Glutamatergic neuron (in vitro differentiated cells): ENCODE measurements around the gene AR. TPM values are rescaled to one million over a fixed set of nuclear protein-coding genes. Genes with fewer than 3 reads are reported as not detected.

Experiments used
- DNase-seq: peaks from one replicate; pipeline ENCODE4 v3.0.0; 2022
- H3K27ac Mint-ChIP-seq: one replicate; pipeline ENCODE4 v1.8.0; 2020; ENCODE audit warnings: mild to moderate bottlenecking, mixed read lengths, inconsistent platforms; ENCODE audit not compliant: unreplicated experiment
- H3K27me3 Mint-ChIP-seq: one replicate; pipeline ENCODE4 v1.8.0; 2020; ENCODE audit warnings: mild to moderate bottlenecking, moderate library complexity, mixed read lengths, inconsistent platforms; ENCODE audit not compliant: unreplicated experiment
- H3K36me3 Mint-ChIP-seq: one replicate; pipeline ENCODE4 v1.8.0; 2020; ENCODE audit warnings: mild to moderate bottlenecking, mixed read lengths, inconsistent platforms; ENCODE audit not compliant: unreplicated experiment
- H3K4me1 Mint-ChIP-seq: one replicate; pipeline ENCODE4 v1.8.0; 2020; ENCODE audit warnings: mild to moderate bottlenecking, low read depth, mixed read lengths, inconsistent platforms; ENCODE audit not compliant: unreplicated experiment
- H3K4me3 Mint-ChIP-seq: one replicate; pipeline ENCODE4 v1.8.0; 2020; ENCODE audit warnings: mild to moderate bottlenecking, mixed read lengths, inconsistent platforms; ENCODE audit not compliant: unreplicated experiment
- H3K9me3 Mint-ChIP-seq: one replicate; pipeline ENCODE4 v1.8.0; 2020; ENCODE audit warnings: mild to moderate bottlenecking, moderate library complexity, mixed read lengths, inconsistent platforms; ENCODE audit not compliant: unreplicated experiment
- total RNA-seq: library from RNA; stranded (reverse); fragmentation: NEBNext Ultra II Directional; extraction: Animal tissue kit (Norgen Biotek cat#: 25700); gene quantifications from one replicate; pipeline ENCODE4 v1.2.1, GENCODE V29; 2021; ENCODE audit not compliant: unreplicated experiment
- TF ChIP-seq, protein P1 (sequence below): fragments of 200-600 bp; sonication (generic); IDR thresholded peaks from one replicate; pipeline ENCODE4 v1.5.0; 2021; ENCODE audit not compliant: partially characterized antibody, unreplicated experiment

Gene AR
- total RNA-seq, 1 donor from 2014 or later = 0.56 TPM

DNA sequence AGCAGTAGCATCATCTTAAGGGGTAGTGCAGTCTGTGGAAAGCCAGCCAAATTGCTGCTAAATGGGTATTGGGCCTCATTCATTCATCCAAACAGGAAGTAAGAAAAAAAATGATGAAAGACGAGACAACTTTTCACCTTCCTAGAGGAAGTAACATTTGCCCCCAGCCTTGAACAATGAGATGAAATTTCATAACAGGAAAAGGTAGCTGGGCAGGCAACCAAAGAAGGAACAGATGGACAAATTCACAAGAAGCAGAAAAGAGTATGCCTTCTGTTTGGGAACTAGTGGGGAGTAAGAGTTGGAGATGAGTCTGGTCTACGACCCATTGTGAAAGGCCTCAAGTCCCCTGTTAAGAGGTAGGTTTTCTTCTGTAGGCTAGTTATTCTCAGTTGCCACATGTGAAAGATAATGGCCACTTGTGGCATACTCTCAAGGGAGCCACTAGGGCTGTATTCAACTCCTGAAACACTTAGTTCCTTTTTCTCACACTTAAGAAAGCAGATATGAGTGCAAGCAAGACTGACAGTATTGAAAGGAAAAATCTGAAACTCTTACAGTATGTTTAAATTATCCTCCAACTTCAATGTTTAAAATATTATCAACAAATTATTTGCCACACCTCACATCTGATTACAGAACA is 190.4 kb downstream of the AR start:
- Mint-ChIP-seq H3K36me3 (no peaks in the 10 kb centered on the region), H3K27me3 (peaks cover 3% of the 10 kb centered on the region), H3K4me3 (no peak overlapping the region), H3K4me1 (peaks cover 4% of the 10 kb centered on the region), H3K27ac (no peak overlapping the region), H3K9me3 (no peaks in the 10 kb centered on the region)
- DNase-seq = no peak
- TF ChIP-seq, protein P1, sequence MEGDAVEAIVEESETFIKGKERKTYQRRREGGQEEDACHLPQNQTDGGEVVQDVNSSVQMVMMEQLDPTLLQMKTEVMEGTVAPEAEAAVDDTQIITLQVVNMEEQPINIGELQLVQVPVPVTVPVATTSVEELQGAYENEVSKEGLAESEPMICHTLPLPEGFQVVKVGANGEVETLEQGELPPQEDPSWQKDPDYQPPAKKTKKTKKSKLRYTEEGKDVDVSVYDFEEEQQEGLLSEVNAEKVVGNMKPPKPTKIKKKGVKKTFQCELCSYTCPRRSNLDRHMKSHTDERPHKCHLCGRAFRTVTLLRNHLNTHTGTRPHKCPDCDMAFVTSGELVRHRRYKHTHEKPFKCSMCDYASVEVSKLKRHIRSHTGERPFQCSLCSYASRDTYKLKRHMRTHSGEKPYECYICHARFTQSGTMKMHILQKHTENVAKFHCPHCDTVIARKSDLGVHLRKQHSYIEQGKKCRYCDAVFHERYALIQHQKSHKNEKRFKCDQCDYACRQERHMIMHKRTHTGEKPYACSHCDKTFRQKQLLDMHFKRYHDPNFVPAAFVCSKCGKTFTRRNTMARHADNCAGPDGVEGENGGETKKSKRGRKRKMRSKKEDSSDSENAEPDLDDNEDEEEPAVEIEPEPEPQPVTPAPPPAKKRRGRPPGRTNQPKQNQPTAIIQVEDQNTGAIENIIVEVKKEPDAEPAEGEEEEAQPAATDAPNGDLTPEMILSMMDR = no peak

DNA sequence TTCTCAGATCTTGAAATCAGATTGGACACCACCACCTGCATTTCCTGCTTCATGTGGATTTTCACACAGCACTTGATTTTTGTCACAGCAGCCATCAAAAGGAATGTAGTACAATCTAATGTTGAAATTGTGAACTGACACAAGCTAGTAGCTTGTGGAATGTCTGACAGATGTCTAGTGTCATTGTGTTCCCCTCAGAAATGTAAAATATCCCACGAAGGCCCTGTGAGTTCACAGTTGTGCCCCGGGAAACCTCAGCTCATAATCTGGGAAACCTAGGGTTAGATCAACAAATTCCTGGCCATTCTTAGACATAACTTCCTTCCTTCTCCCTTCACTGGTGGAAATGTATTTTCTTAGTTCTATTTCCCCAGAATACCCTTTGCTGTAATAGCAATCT is 205.7 kb downstream of the AR start:
- Mint-ChIP-seq H3K27me3 (peaks cover 2% of the 10 kb centered on the region), H3K36me3 (no peaks in the 10 kb centered on the region), H3K9me3 (no peaks in the 10 kb centered on the region), H3K4me1 (no peaks in the 10 kb centered on the region), H3K27ac (no peak overlapping the region), H3K4me3 (no peak overlapping the region)
- no peak for DNase-seq
- TF ChIP-seq, protein P1 = no peak

- H3K4me1 Mint-ChIP-seq = no peaks in the 10 kb centered on the region
- H3K27ac Mint-ChIP-seq = no peak overlapping the region
- TF ChIP-seq, protein P1 = no peak
- DNase-seq = no peak
- H3K27me3 Mint-ChIP-seq = no peaks in the 10 kb centered on the region
- H3K36me3 Mint-ChIP-seq = no peaks in the 10 kb centered on the region
- H3K9me3 Mint-ChIP-seq = no peaks in the 10 kb centered on the region
- H3K4me3 Mint-ChIP-seq = no peak overlapping the region
These were observed 206.9 kb downstream of the AR start for GRCh38 chrX:67750694-67751093.

DNA sequence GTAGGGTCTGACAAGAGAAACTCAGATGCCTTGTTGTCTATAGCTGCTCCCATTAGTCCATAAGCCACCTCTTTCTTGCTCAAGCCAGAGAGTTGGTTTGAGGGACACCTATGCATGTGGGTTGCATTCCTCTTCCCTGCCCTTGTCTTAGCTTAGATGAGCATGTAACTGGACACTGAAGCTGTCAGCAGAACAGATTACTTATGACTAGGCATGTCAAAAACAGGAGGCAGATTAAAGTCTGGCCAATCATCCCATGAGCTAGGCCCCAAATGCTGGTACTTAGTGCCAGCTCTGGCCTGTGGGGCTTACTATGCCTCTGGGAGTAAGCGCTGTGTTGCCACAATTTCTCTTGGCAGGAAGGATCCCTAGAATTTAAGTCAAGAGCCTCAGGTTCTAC is 215.2 kb downstream of the AR start:
- peaks cover 2% of the 10 kb centered on the region for H3K27me3 Mint-ChIP-seq

DNA sequence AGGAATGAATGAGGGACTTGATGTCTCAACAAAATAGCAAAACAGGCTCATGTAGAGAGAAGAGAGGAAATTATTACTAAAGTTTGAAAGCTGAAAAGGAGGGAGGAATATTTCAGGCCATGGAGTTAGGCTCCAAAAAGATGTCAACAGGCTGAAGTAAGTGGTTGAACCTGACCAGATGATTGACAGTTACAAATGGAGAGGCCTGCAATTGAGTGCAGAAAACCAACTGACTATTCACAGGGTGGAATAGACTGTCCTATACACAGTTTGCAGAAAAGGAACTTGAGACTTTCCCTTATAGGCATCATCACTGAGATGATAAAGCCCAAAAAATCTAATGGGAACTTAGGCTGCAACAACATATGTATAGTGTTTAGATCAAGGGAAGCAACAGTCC is 233.3 kb downstream of the AR start:
- Mint-ChIP-seq H3K27ac (no peak overlapping the region), H3K4me1 (no peaks in the 10 kb centered on the region), H3K27me3 (no peaks in the 10 kb centered on the region), H3K36me3 (no peaks in the 10 kb centered on the region), H3K9me3 (no peaks in the 10 kb centered on the region), H3K4me3 (no peak overlapping the region)
- no peak for DNase-seq
- TF ChIP-seq, protein P1 = no peak

More for the DNA sequence above, 215.2 kb downstream of the AR start:
- no peak for DNase-seq
- no peaks in the 10 kb centered on the region for H3K4me1 Mint-ChIP-seq
- no peak overlapping the region for H3K27ac Mint-ChIP-seq
- TF ChIP-seq, protein P1 = no peak
- H3K4me3 Mint-ChIP-seq = no peak overlapping the region
- no peaks in the 10 kb centered on the region for H3K9me3 Mint-ChIP-seq
- H3K36me3 Mint-ChIP-seq = no peaks in the 10 kb centered on the region
